Panc1 (cell line): ENCODE data around the gene ENHO. TPM values are rescaled to one million over a fixed set of nuclear protein-coding genes. Genes with fewer than 3 reads are reported as not detected.

ENCODE experiments used
- ATAC-seq: fragments of 200-7000 bp; cut with Tn5 transposase; 2 replicates; pipeline ENCODE4 v1.9.1; 2020; ENCODE audit warnings: mild to moderate bottlenecking, moderate library complexity
- BruUV-seq: library from RNA; stranded (reverse); fragments of 400-500 nt; replicated peaks from 2 replicates; lab custom pipeline; 2021; lab: Mats Ljungman, UMichigan
- CTCF ChIA-PET: fragments of 300-600 bp; sonication (Branson Sonifier 250); formaldehyde crosslinking; loops from one replicate; lab custom pipeline; 2022; ENCODE audit warnings: antibody characterized with exemption; lab: Charles Lee
- POLR2A ChIA-PET: fragments of 300-600 bp; sonication (Branson Sonifier 250); formaldehyde crosslinking; loops from one replicate; lab custom pipeline; 2022; ENCODE audit warnings: antibody characterized with exemption; lab: Charles Lee
- DNase-seq: peaks from one replicate; pipeline ENCODE4 v3.0.0-alpha.2; 2010; ENCODE audit warnings: low read depth, low spot score
- H3K27ac ChIP-seq: 2 replicates; pipeline ENCODE4 v1.5.1; 2011; ENCODE audit warnings: mild to moderate bottlenecking, low read length, inconsistent platforms
- H3K27me3 ChIP-seq: fragments of 200-500 bp; sonication (Bioruptor generic); 2 replicates; pipeline ENCODE4 v1.6.0; 2014; ENCODE audit warnings: low read length, inconsistent platforms; ENCODE audit not compliant: control insufficient read depth, insufficient read depth
- H3K36me3 ChIP-seq: fragments of 200-500 bp; sonication (Bioruptor generic); 2 replicates; pipeline ENCODE4 v1.5.1; 2014; ENCODE audit warnings: inconsistent platforms, mild to moderate bottlenecking, low read length, moderate library complexity; ENCODE audit not compliant: control insufficient read depth, insufficient read depth
- H3K4me1 ChIP-seq: 2 replicates; pipeline ENCODE4 v1.5.1; 2011; ENCODE audit warnings: inconsistent platforms, mild to moderate bottlenecking, low read length, moderate library complexity; ENCODE audit not compliant: control insufficient read depth, insufficient read depth
- H3K4me3 ChIP-seq, 2 experiments: 2 replicates each; pipeline ENCODE4 v1.5.1; 2011 to 2012; ENCODE audit warnings: low read depth in 2 of 2, low read length in 2 of 2, mild to moderate bottlenecking in 2 of 2, inconsistent platforms in 1 of 2, moderate library complexity in 1 of 2
- H3K9me3 ChIP-seq: fragments of 200-500 bp; sonication (Bioruptor generic); 2 replicates; pipeline ENCODE4 v1.5.1; 2014; ENCODE audit warnings: low read depth, mild to moderate bottlenecking, inconsistent platforms, low read length, moderate library complexity; ENCODE audit not compliant: control insufficient read depth, insufficient read depth
- POLR2AphosphoS5 ChIP-seq: IDR thresholded peaks from 2 replicates; pipeline ENCODE4 v1.6.1; 2012; ENCODE audit warnings: mild to moderate bottlenecking, low read depth, low read length, moderate library complexity
- REST ChIP-seq, 2 experiments: IDR thresholded peaks; 2 replicates each; pipeline ENCODE4 v1.6.1; 2011 to 2012; ENCODE audit warnings: low read depth in 2 of 2, control low read depth in 1 of 2, low read length in 1 of 2, mild to moderate bottlenecking in 1 of 2, moderate library complexity in 1 of 2; ENCODE audit not compliant: insufficient read depth in 1 of 2
- SIN3A ChIP-seq: IDR thresholded peaks from 2 replicates; pipeline ENCODE4 v1.6.1; 2012; ENCODE audit warnings: low read depth, mild to moderate bottlenecking, low read length, moderate library complexity, borderline replicate concordance; ENCODE audit not compliant: insufficient read depth
- TCF7L2 ChIP-seq: IDR thresholded peaks from 2 replicates; pipeline ENCODE4 v1.6.1; 2011; ENCODE audit warnings: mild to moderate bottlenecking, low read depth, low read length, inconsistent platforms
- in situ Hi-C: cut with HindIII; loops from 2 replicates; pipeline ENCODE4 v1.10.0; 2016; ENCODE audit warnings: low sequenced_read_pairs, low pct_unique_long_range_greater_than_20kb
- intact Hi-C: fragments of 100-400 bp; cut with micrococcal nuclease; formaldehyde crosslinking; loops from one replicate; pipeline ENCODE4 v1.10.0; 2022; ENCODE audit not compliant: unreplicated experiment
- total RNA-seq: library from RNA; stranded (reverse); gene quantifications from one replicate; pipeline ENCODE4 v1.2.1, GENCODE V29; 2021; ENCODE audit not compliant: unreplicated experiment
- TF ChIP-seq, protein P1 (sequence below): fragments of 450-650 bp; IDR thresholded peaks from 2 replicates; pipeline ENCODE4 v1.5.1; 2017; ENCODE audit warnings: mild to moderate bottlenecking

The ENHO gene
- total RNA-seq, 1 experiment from 2014 or later, result 7.2 TPM

DNA sequence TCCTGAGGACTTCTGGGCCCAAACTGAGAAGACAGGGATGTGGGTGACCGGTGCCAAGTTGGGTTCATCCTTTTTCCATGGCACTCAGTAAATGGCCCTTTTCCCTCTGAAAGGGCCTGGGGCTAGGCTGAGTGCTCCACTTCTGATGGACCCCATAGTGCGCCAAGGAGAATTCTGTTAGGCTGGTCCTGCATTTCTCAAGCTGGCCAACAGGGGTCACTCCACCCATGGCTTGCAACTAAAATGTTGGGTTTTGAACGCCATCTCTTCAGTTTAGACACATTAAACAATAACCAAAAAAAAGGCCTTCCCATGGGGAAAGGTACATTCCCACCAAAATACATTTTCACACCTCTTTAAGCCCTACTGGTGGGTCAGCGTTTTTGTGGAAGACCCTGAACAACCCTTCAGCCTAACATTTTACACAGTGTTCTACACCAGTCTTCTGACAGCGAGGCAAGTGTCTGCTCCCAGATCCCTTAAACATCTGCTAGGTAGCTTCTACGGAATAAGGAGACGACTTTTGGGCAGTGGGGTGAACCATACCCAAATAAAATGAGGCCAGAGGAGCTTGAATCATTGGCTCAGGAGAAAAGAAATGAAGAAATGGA is 39.5 kb upstream of the ENHO start:
- POLR2A ChIA-PET, result interaction anchor here (0.5 kb wide), 1 partner anchor 20 kb away, joined by 4 read pairs; no protein-coding TSS in a partner anchor
- Histone ChIP-seq H3K27ac (no peak overlapping the region), H3K36me3 (no peaks in the 10 kb centered on the region), H3K4me3 (no peak overlapping the region), H3K27me3 (no peaks in the 10 kb centered on the region), H3K4me1 (peaks cover 5% of the 10 kb centered on the region; the same call in 1 of the 2 replicates), H3K9me3 (no peaks in the 10 kb centered on the region)
- ATAC-seq, result no peak
- DNase-seq, result no peak
- no TSS peak for BruUV-seq
- TF ChIP-seq, protein P1, sequence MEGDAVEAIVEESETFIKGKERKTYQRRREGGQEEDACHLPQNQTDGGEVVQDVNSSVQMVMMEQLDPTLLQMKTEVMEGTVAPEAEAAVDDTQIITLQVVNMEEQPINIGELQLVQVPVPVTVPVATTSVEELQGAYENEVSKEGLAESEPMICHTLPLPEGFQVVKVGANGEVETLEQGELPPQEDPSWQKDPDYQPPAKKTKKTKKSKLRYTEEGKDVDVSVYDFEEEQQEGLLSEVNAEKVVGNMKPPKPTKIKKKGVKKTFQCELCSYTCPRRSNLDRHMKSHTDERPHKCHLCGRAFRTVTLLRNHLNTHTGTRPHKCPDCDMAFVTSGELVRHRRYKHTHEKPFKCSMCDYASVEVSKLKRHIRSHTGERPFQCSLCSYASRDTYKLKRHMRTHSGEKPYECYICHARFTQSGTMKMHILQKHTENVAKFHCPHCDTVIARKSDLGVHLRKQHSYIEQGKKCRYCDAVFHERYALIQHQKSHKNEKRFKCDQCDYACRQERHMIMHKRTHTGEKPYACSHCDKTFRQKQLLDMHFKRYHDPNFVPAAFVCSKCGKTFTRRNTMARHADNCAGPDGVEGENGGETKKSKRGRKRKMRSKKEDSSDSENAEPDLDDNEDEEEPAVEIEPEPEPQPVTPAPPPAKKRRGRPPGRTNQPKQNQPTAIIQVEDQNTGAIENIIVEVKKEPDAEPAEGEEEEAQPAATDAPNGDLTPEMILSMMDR, result no peak
- no peak for TF ChIP-seq TCF7L2
- TF ChIP-seq REST (IDR thresholded peaks at IDR 0.05; ENCODE audit: insufficient read depth in 1 of 2, low read depth in 2 of 2, low read length in 1 of 2), result no peak
- TF ChIP-seq POLR2AphosphoS5, result no peak
- TF ChIP-seq SIN3A, result no peak
- intact Hi-C loops, result no loop called here
- CTCF ChIA-PET, result interaction anchor here (0.7 to 1.9 kb wide), 3 partner anchors 19 to 308 kb away, joined by 3 to 4 read pairs (median 3); no protein-coding TSS in a partner anchor
- in situ Hi-C loops, result no loop called here

GRCh38 chr9:34560599-34561214 is 37.9 kb upstream of the ENHO start:
- DNase-seq (no peak), ATAC-seq (0 out of 2 replicates have a peak, but pooled peaks have one; percentile 5)
- H3K36me3 ChIP-seq, result no peaks in the 10 kb centered on the region
- peaks cover 5% of the 10 kb centered on the region; the same call in 1 of the 2 replicates for H3K4me1 ChIP-seq
- POLR2A ChIA-PET, result no interaction called here
- no TSS peak for BruUV-seq
- intact Hi-C loops, result no loop called here
- CTCF ChIA-PET, result no interaction called here
- H3K9me3 ChIP-seq, result no peaks in the 10 kb centered on the region
- in situ Hi-C loops, result no loop called here
- TF ChIP-seq, protein P1, result no peak
- TF ChIP-seq TCF7L2, result no peak
- TF ChIP-seq POLR2AphosphoS5, result no peak
- TF ChIP-seq SIN3A, result no peak
- no peak for TF ChIP-seq REST (IDR thresholded peaks at IDR 0.05; ENCODE audit: insufficient read depth in 1 of 2, low read depth in 2 of 2, low read length in 1 of 2)
- H3K4me3 ChIP-seq, result no peak overlapping the region
- H3K27me3 ChIP-seq, result no peaks in the 10 kb centered on the region
- H3K27ac ChIP-seq, result no peak overlapping the region
